Liver (tissue), 3 donors: ENCODE measurements around the gene SLC12A7.

Experiments used
- JUND ChIP-seq, 2 donors: IDR thresholded peaks; 2 replicates each; pipeline ENCODE4 v1.6.1; 2016; ENCODE audit warnings: antibody characterized with exemption in 2 of 2
- YY1 ChIP-seq: IDR thresholded peaks from 2 replicates; pipeline ENCODE4 v1.6.1; 2016; ENCODE audit warnings: antibody characterized with exemption, mild to moderate bottlenecking
- TF ChIP-seq, protein P1 (sequence below): fragments of 150-350 bp; IDR thresholded peaks from 2 replicates; pipeline ENCODE4 v1.5.1; 2017; ENCODE audit warnings: improper control_type of control experiment, low read depth, low read length; ENCODE audit not compliant: missing input control
- TF ChIP-seq, protein P2 (sequence below): IDR thresholded peaks from 2 replicates; pipeline ENCODE4 v1.6.1; 2016; ENCODE audit warnings: antibody characterized with exemption, mild to moderate bottlenecking
- donor health status: healthy.
- donor health status: healthy.

DNA sequence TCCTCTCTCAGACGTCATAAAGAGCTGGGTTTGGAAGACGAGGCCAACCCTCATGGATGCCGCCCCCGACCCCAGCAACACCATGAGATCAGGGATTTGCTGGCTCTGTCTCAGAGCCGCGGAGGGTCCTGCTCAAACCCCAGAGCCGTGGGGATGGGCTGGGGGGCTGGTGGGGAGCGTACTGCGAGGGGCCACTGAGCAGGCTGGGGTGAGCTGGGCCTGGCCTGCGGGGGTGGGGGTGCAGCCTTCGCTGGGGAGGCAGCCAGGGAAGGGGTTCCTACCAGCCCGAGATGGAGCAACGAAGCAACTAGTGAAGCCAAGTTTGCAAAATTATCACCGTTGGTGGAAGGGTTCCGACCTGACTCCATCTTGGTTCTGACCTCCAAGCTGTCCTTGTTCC, 5.1 kb upstream of the SLC12A7 start:
- no peak for TF ChIP-seq YY1
- no peak for TF ChIP-seq JUND (IDR thresholded peaks at IDR 0.05)
- TF ChIP-seq, protein P1, sequence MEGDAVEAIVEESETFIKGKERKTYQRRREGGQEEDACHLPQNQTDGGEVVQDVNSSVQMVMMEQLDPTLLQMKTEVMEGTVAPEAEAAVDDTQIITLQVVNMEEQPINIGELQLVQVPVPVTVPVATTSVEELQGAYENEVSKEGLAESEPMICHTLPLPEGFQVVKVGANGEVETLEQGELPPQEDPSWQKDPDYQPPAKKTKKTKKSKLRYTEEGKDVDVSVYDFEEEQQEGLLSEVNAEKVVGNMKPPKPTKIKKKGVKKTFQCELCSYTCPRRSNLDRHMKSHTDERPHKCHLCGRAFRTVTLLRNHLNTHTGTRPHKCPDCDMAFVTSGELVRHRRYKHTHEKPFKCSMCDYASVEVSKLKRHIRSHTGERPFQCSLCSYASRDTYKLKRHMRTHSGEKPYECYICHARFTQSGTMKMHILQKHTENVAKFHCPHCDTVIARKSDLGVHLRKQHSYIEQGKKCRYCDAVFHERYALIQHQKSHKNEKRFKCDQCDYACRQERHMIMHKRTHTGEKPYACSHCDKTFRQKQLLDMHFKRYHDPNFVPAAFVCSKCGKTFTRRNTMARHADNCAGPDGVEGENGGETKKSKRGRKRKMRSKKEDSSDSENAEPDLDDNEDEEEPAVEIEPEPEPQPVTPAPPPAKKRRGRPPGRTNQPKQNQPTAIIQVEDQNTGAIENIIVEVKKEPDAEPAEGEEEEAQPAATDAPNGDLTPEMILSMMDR, result no peak
- TF ChIP-seq, protein P2, sequence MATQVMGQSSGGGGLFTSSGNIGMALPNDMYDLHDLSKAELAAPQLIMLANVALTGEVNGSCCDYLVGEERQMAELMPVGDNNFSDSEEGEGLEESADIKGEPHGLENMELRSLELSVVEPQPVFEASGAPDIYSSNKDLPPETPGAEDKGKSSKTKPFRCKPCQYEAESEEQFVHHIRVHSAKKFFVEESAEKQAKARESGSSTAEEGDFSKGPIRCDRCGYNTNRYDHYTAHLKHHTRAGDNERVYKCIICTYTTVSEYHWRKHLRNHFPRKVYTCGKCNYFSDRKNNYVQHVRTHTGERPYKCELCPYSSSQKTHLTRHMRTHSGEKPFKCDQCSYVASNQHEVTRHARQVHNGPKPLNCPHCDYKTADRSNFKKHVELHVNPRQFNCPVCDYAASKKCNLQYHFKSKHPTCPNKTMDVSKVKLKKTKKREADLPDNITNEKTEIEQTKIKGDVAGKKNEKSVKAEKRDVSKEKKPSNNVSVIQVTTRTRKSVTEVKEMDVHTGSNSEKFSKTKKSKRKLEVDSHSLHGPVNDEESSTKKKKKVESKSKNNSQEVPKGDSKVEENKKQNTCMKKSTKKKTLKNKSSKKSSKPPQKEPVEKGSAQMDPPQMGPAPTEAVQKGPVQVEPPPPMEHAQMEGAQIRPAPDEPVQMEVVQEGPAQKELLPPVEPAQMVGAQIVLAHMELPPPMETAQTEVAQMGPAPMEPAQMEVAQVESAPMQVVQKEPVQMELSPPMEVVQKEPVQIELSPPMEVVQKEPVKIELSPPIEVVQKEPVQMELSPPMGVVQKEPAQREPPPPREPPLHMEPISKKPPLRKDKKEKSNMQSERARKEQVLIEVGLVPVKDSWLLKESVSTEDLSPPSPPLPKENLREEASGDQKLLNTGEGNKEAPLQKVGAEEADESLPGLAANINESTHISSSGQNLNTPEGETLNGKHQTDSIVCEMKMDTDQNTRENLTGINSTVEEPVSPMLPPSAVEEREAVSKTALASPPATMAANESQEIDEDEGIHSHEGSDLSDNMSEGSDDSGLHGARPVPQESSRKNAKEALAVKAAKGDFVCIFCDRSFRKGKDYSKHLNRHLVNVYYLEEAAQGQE, result no peak
